Stimulated activated CD4-positive, alpha-beta T cell treated with anti-CD3 and anti-CD28 coated beads, Interleukin-1b, Interleukin-23, amount 100 ng/mL, for 4 hours (primary cell): ENCODE data around the gene SCG3.

ENCODE experiments used
- DNase-seq, 2 donors: peaks; one replicate each; pipeline ENCODE4 v3.0.0-alpha.2; 2020; ENCODE audit warnings: low read depth in 2 of 2

The SCG3 gene

DNA sequence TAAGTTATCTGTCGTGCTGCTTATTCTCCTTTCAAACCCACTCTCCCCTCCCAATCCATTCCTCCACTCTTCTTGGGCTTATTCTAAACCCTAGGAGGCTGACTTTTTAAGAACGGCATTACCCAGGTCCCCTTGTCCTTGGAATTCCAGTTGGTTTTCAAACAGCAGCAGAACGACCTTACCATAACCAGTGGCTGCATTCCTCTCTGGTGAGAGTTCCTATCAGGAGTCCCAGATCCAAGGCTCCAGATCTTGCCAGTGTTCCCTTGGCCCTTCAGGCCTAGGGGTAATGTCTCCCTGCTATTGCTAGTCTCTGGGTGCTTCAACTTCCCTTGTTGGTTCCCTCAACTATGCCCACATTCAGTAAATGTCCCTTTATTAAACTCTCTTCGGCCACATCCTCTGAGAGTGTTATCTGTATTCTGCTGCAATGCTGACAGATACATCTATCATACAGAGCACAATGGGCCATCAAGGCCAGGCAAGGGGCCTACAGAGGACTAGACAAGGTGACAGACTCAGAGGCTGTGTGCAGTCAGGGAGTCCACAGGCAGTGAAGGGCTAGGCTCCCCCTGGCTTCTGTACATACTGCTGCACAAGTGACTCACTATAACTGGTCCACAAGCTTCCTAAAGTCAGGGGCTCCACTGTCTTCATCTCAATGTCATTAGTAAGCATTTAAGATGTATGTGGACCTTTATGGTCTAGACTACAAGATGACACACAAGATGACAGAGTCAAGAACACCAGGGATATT is 46.0 kb downstream of the SCG3 start:
- no peak for DNase-seq

DNA sequence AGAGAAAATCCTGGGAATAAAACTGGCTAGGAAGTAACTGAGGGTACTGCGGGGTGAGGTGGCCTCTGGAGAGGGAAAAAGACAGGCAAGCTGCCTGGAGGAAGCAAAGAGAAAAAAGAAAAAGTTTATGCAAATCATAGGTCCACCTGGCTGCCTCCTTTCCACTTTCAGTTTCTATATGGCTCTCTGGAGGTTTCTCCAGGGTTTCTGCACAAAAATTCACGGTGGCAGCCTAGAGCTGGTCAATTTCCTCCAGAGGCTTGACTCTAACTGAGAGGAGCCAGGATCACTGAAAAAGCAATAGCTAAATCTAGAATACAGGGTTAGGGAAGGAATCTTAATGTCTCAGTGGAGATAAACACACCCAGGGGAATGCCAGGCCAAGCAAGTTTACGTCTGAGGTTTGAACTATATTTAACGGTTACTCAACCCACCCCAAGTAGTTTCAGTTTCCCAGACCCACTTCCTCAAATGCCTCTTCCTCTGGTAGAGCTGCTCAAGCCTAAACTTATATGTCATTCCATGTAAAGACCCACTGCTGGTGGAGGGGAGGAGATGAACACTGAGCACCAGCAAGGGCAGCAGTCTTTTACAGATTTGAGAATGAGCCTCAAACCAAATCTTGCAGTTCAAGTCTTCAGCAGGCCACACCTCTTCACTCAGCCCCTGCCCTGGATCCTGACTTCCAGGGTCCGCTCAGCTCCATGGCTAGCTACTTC is 50.4 kb downstream of the SCG3 start:
- no peak for DNase-seq

DNA sequence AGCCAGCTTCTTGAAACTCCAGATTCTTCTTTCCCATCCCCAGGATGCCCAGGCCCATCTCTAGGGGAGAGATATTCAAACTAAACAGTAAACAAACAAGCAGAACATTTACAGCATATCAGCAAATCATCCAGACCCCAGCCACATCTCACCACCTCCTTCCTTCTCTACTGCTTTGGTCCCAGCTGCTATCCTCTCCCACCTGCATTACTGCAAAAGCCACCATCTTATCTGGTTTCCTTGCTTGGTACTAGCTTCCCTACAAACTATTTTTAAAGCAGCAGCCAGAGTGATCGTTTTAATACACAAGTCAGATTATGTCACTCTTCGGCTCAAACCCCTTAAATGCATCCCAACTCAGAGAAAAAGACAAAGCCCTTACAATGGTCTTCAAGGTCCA is 51.3 kb downstream of the SCG3 start:
- no peak for DNase-seq

DNA sequence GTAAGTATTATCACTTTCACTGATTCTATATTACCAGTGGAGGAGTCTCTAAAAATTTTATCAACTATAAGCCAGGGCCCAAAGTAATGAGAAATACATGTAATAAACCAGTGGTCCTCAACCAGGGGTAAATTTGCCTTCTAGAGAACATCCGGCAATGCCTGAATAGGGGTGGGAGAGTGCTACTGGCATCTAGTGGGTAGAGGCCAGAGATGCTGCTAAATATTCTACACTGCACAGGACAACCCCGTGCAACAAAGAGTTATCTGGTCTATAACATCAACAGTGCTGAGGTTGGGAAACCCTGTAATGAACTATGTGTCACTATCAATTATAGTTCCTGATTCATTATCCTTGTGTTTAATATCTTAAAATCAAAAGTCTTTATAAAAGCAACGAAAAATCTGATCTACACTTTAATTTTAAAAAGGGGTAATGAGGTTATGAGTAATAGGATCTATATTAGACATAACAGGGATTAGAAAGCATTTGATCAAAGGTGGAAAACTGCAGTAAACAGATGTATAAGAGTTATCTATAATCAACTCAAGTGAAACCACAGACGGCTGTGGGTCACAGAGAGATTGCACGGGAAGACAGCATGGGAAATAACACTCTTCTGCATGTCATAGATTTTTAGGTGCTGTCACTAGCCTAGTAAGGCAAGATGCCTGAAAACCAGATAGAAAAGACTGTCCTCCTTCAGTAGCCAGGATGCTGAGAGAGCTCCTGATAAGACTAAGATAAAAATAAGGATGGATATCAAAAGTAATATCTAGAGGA is 54.1 kb downstream of the SCG3 start:
- no peak for DNase-seq

DNA sequence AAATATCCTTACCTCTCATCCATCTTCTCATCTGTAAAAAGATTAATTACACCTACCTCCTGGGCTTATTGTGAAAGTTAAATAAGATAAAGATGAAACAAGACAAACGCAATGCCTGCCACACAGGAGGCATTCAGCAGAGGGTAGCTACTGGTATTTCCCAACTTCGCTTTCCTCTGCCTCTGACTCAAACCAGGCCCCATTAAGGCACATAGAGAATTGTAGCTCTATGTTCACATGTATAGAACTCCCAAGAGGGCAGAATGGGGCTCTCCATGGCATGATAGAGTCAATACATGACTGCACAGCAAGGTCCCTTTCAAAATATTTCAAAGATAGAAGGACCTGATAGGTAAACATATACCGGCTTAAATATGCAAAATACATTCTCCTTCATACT is 54.8 kb downstream of the SCG3 start:
- no peak for DNase-seq

DNA sequence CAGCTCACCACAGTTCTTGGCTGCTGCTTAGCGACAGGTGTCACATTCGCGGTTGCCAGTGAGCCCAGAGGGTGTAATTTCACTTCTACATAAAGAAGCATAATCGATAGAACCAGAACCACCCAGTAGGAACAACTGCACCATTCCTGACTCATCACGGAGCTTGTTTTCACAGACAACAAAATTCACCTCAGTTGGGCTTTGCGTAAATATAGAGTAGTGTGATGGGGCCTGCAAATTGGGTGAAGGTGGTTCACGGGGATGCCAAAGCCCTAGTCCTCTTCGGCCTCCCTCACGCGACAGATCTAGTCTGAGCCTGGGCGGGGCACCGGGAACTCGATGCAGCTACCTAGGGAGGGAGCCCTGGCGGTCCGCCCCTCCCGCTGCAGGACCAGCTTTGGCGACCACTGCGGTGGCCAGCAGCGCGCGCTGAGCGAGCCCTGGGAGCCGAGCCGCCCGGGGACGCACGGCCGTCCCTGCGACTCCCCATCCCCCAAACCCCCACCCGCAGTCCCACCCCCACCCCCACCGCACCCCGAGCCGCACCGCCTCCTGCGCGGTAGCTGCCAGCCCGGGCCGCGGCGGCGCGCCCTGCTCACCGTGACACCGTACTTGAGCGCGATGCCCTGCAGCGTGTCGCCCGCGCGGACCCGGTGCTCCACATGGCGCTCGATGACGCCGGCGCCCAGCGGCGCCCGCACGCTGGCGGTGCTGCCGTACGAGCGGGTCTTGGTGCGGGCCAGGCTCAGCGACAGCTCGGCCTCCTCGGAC is 55.6 kb downstream of the SCG3 start:
- peak in 1 of 2 donors; percentile 46 for DNase-seq

DNA sequence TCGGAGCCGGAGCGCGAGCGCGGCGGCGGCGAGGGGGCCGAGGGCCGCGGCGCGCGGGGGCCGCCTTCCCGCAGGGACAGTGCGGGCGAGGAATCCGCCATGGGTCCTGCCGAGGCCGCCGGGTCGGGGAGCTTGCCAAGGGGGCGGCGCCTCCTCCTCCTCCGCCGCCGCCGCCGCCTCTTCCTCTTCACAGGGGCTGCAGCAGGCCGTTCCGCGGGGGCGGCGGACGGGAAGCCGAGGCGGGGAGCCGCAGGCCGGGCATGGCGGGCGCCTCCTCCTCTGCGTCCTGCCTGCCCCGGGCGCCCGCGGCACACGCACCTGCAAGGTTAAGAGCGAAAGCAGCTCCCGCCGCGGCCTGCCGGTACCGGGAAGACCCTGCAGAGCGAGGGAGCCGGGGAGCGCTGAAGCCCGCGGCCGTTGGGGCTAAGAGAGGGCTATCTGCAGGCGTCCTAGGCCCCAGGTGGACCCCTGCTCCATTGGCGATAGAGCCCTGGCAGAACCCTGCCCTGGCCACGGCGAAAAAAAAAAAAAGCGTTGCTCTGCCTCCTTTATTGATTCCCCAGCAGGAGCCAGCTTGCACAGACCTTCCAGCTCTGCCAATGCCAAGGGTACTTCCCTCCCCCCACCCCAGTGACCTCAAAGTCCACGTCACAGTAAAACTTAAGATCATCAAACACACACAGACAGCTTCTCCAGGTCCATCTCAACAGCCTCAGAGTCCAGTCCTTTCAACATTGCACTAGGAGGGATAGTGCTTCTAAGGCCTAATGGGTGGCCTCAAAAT is 56.4 kb downstream of the SCG3 start, which contains the start of gene LYSMD2:
TSS of gene LYSMD2 (minus strand) at position 134 of the 784 bp plus-strand sequence. CDS start at position 101, 33 bp downstream.
- peak; percentile 67 to 68 for DNase-seq

DNA sequence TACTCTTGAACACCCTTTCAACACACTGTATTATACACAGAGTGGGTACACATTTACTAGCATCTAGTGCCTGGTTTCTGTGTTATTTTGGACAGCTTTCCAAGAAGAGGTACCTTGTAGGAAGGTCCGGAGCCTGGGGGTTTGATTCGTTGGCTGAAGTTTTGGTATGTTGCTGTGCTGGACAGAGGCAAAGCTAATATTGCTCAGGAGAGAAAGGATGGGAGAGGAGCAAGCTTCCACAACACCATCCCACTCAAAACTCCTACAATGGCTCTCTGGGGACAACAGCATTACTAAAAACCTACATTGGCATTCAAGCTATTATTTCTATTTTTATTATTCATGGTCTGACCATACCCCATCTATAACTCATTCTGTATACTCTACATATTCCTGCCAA is 57.2 kb downstream of the SCG3 start:
- DNase-seq = no peak

DNA sequence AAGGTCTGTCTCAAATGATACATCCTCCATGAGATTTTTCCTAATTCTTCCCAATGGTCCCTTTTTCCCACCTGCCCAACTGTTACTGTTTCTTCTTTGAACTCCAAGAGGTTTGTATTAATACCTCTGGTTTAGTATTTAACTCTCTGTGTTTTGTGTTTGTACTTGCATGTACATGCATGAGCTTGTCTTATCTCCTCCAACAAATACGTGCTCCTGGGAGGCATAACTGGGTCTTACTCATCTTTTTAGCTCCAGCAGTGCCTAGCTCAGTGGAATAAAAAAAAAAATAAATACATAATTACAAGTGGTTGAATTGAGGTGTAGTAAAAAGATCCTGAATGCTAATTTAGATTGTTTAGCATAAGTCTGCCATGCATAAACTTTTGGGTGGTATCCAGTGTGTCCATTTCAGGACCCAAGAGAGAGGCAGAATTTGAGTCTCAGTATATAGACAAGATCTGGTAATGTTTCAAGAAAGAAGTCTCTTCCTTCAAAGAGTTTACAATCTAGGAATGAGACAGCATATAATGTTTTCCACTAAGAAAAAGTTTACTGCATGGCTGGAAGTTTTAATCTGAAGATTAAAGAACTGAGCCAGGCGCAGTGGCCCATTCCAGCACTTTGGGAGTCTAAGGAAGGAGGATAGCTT is 57.9 kb downstream of the SCG3 start:
- DNase-seq = no peak

DNA sequence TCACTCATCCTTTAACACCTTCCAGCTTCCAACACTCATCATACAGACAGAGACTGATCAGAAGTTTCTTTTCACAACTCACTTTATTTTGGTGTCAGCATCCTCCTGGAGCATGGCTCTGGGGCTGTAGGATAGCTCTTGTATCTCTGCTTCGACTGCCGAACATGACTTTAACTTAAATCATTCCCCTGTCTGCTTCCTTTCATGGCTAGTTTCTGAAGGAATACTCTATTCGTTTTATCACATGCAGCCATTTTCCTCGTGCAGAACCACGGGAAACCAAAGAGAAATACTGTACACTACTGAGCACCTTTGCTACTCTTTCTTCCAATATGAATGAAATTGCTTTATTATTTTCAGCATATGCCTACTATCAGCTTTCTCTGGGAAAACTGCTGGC is 68.0 kb downstream of the SCG3 start:
- DNase-seq = no peak

DNA sequence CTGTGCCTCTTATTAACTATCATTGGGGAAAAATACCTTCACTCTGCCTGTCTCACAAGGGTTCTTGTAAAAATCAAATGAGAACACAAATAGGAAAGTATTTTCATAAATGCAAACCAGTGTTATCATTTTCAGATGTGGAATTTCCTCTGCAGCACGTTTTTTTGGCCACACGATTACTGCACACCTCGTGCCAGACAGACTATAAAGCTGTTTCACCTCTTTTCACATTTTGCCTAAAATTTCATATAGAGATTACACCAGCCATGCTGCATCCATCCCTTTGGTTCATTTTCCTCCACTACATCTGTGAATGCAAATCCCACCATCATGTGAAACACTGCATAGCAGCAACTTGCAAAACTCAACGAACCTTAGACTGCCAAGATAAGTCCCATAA is 68.9 kb downstream of the SCG3 start:
- DNase-seq = no peak

DNA sequence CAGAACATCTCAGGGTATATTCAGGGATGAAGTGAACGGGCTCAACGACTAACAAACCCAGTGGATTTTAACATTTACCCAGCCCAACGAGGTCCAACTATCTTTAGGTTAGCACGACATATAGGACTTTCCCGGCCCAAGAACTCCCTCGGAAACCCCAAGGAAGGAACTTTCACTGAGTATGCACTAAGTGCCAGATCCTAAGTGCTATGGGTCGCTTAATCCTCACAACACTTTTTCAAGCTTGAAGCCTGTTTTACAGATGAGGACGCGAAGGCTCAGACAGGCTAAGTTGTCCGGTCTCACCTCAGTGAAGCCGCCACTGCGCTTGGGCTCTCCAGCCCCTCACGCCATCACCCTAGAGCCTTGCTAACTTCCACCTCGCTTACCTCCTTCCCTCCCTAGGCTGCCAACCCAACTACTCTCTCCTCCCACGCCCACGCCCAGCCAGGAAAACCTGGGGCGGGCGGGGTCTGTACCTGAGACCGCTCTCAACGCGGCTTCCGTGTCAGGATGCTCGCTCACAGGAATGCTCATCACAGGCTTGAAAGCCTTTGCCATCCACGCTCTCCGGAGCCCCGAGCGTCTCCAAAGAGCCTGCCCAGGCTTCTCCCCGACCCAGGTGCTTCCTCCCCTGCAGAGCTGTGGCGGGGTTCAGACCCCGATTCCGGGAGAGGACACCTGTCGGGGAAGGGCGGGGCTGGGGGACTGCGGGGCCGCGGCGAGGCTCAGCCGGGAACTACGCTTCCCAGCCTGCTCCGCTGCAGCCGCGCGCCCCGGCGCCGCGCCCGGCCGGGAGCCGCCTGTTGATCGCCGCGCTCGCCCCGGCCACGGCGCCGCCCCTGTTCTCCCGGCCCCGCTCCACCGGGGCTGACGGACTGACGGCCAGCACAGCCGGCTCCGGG is 69.7 kb downstream of the SCG3 start, which contains the start of gene TMOD2:
TSS of gene TMOD2 (plus strand) at position 806 of the 905 bp plus-strand sequence. CDS start 14,845 bp downstream, outside the sequence.
- DNase-seq = peak in 1 of 2 donors; percentile 57

DNA sequence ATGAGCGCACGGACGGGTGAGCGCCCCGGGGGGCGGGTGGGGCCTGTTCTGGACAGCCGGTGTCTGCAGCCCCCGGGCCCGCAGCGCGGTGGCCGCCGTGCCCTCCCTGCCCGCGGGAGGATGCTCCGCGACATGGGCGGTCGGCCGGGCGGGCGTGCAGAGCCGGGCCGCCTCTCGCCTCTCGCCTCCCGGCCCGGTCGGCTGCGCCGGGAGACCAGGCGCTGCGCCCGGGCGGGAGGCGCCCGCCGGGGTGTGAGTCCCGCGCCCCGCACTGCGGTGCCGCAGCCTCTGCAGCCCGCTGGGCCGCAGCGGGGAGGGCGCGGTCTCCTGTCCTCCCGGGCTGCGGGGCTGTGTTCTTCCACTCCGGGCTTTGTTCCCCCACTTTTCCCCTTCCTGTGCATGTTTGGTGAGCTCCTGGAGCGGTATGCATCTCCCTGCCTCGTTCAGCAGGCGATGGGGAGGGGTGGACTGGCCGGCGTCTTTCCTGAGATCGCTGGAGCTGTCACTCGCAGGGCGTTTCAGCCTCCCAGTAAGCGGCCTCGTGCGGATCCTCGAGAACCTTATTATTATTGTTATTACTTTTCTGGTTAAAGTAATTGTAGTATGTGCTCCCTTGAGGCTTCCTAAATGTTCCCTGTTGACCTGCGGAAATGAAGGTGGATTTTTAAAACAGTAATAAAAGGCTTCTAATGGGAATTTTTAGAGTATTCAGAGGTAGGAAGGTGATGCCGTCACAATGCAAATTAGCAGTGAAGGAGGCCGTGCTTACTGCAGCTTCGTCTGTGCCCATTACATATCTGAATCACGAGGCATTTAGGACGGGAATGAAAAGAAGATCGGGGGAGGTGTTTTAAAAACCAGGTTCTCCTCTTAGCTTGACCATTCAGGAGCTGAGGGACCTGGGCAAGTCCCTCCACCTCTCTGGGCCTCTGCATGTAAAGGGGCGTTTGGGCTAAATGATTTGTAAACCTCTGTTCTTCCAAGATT is 70.7 kb downstream of the SCG3 start:
- peak in 1 of 2 donors; percentile 14 for DNase-seq

DNA sequence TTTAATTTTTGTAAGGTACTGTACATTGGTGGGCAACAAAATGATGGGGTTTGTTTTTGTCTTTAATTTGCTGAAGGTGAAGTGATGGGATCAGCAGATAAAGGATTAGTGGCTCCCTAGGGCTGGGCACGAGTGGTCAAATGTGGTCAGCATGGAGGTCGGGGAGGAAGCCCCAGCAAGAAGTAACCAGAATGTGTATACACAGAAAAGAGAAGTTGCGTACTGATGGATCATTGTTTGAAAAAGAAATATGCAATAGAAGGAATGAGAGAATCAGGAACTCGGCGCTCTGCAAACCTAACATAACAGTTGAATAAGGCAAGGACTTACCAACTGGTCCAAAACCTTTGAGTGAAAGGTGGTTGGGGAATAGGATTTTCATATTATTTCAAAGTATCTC is 71.6 kb downstream of the SCG3 start:
- no peak for DNase-seq

DNA sequence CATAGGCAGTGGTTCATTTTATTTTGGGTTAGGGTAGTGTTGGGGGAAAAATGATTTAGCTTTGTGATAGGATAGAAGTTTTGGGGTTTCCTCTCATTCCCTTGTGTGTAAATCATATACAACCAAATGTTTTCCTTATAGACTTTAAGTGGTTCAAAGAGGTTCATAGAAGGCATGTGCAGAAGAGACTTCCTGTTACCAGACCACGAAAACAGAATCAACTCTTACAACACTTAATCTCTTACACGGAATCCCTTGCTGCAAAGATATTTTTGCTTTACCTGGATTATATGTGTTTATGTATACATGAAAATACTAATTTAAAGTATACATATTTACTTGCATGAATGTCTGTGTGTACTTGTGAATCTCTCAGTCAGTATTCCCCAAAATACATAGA is 73.0 kb downstream of the SCG3 start:
- DNase-seq = no peak

DNA sequence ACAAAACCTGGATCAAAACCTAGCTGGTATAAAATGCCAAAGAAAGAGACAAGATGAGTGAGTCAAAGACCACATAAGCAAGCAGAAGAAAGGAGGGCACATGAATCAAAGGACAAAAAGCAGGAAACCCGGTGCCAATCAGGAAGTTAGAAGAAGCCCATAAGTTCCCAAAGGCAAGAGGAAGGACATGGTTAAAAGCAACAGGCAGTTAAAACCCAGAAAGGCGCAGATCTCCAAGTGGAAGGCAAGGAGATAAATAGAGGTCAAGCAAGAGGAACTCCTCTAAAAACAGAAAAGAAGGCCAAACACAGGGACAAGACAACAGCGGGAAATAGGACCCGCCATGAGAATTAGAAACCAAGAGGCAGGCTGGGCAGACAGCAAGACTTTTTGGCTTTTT is 74.5 kb downstream of the SCG3 start:
- no peak for DNase-seq

DNA sequence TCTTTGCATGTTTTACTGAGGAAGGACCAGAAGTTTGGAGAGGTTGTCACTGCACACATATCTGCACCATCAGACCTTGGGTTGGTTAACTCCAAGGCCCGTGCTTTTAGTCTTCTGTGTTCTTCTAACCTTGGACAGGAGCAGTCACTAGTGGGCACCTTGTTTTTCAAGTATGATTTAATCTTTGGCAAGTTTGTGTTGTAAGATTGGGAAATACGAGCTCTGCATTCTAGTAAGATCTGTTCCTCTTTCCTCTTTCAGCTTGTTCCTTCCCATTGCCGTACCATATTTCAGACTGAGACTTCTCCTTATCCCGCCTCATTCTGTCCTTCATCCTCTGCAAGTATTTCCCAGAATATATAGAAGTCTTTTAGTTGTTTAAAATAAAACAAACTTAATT is 75.2 kb downstream of the SCG3 start:
- no peak for DNase-seq

DNA sequence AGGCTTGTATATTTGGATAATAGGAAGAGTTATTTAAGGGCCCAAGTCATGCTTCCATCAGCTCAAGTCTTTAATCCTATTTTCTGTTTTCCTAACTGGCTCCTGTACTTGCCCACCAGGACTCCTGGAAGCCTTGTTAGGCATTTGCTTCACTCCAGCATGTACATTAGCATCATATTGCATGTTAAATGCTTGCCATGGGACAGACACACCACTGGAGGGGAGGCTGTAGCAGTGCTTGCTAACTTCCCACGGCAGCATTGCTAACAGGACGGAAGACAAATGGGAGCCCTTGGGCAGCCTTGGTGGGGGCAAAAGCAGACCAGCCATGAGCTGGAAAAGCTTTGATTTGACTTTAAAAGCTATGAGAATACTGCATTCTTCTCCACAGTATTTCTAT is 76.1 kb downstream of the SCG3 start:
- no peak for DNase-seq
